GM21390 (cell line): ENCODE data around the gene XIRP2.

ENCODE experiments used
- ATAC-seq: cut with Tn5 transposase; IDR thresholded peaks from one replicate; pipeline ENCODE4 v1.9.1; 2021; ENCODE audit not compliant: unreplicated experiment

Gene XIRP2

GRCh38 chr2:166888180-166888579, at the start of gene XIRP2:
Gene XIRP2, plus strand, starts transcription at chr2:166888480. Its CDS starts 15,003 bp downstream, at chr2:166903483.
- ATAC-seq: no peak

GRCh38 chr2:166841152-166841551, 47.1 kb upstream of the XIRP2 start:
- no peak for ATAC-seq

- ATAC-seq: no peak
These were observed 46.6 kb upstream of the XIRP2 start for GRCh38 chr2:166841679-166842078.

DNA sequence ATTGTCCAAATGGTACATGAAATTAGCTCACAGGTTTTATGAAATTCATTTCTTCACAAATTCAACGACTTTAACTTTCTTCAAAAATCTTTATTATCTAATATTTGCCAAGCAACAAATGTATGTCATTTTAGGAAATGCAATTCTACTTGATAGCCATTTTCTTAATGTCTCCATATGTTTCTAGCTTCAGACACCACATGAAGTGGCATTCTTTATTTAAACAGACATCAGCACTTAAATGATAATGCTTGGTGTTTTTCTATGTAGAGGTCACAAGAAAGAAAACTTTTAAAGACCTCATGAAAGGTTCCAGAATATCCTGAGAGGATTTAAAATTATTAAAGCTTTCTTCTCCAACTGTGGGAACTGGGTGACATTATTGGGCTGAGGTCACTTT, 44.2 kb upstream of the XIRP2 start:
- no peak for ATAC-seq

GRCh38 chr2:166862468-166863132, 25.7 kb upstream of the XIRP2 start:
- no peak for ATAC-seq

- no peak for ATAC-seq
These were observed 20.3 kb upstream of the XIRP2 start for GRCh38 chr2:166867874-166868514.

- ATAC-seq: no peak
These were observed 17.9 kb upstream of the XIRP2 start for GRCh38 chr2:166870346-166870745.

- ATAC-seq: no peak
These were observed 7.1 kb upstream of the XIRP2 start for GRCh38 chr2:166881177-166881576.

DNA sequence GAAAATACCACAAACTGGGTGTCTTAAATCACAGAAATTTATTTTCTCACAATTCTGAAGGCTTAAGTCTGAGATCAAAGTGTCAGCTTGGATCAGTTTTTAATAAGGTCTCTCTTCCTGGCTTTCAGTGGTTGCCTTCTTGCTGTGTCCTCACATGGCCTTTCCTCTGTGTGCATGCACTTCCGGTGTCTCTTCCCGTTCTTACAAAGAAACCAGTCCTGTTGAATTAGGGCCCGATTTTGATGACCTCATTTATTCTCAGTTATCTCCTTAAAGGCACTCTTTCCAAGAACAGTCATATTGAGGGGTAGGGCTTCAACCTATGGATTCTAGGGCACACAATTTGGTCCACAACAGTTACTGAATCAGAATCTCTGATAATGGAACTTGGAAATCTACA, 5.4 kb upstream of the XIRP2 start:
- ATAC-seq: no peak

DNA sequence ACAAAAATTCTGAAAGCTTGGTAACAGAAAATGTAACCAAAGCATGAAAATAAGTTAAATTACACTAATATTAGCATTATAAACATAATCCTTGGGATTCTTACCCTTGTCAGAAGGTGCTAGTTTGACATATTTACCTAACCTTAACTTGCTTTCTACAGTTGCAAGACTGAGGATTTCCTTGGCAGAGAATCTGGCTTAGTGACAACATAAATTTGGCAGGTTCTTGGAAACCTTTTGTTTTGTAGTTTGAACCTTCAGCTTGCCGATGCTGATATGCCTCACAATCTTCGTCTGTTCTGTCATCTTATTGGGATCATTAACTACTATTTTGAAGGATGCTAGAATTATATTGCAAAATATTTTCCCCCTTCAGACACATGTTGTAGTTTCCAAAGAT, 3.4 kb downstream of the XIRP2 start:
- ATAC-seq: no peak

GRCh38 chr2:166892397-166892796, 4.1 kb downstream of the XIRP2 start:
- no peak for ATAC-seq

- ATAC-seq: no peak
These were observed 7.0 kb downstream of the XIRP2 start for GRCh38 chr2:166895243-166895642.

DNA sequence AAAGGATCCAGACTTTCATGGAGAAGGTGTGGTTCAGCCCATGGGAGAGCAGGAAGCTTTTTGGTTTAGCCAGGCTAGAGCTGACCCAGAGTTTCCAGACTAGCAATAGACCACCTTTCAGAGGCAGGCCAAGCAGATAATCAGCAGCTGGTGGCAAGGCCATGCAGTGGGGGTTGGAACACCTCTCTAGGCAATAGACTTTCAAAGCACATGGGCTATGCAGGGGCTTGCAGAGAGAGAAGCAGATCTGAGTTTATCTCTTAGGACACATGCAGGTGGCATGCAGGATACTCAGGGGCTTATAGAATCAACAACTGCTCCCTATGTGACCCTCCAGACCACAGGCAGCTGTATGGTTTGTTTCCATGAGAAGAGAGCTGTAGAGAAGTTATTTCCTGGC, 9.4 kb downstream of the XIRP2 start:
- ATAC-seq: no peak

GRCh38 chr2:166899676-166900075, 11.4 kb downstream of the XIRP2 start:
- ATAC-seq: no peak

- no peak for ATAC-seq
These were observed 12.4 kb downstream of the XIRP2 start for GRCh38 chr2:166900700-166901099.

DNA sequence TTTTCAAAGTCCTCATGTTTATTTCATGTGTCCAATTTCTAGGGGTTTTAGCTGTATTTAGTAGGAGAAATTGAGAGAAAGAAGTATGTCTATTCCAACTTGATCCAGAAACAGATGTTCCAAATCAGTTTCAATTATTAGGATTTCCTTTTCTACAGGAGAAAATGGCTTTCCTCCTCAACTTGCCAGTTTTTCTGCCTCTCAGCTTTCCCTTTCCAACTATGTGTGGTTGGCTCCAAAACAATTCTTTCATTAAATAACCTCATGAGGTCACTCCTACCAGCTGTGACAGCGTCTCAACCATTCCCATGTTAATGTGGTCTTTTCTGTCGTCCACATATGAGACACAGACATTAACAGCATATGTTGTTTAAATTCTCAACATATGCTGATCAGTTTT, 13.1 kb downstream of the XIRP2 start:
- ATAC-seq: no peak

DNA sequence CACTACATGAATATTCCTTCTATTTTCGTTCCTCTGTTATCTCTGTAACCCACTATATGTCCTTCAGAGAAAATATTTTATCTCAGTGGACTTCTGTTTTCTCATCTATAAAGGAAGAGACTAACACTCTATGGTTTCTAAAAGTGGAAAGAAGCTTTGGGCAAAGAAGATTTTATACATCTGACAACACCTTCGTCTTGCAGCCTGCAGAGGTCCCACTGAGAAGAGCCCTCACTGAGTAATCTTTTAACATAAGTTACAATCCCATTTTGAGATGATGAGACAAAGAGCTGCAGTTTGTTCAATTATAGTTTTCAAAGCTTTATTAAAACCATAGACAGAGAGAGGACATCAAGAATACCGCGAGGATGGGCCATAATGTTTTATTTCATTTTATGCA, 28.7 kb downstream of the XIRP2 start:
- ATAC-seq: no peak

GRCh38 chr2:166917415-166917814, 29.1 kb downstream of the XIRP2 start:
- no peak for ATAC-seq

DNA sequence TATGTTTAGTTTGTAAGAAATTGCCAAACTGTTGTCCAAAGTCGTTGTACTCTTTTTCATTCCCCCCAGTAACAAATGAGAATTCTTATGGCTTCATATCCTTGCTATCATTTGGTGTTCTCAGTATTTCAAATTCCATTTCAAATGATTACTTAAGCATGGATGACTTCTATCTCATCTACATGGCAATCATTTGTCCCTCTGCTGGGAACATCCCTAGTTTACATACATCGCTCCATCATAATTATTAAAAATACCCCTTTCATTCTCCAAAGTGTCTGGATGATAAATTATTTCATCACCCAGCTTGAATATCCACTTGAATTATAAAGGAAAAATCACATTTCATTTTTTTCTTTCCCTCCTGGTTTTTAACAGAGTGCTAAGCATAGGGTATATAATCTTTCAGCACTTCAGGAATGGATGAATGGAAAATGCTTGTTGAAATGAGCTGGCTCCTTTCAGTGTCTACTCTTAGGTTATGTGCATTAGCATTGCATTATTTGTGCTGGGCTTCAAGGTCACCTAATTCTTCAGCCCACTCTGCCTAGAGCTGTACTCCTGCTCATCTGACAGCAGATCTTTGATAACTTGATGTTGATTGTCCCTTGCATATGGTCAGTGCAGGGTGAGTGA, 33.1 kb downstream of the XIRP2 start:
- ATAC-seq: no peak

DNA sequence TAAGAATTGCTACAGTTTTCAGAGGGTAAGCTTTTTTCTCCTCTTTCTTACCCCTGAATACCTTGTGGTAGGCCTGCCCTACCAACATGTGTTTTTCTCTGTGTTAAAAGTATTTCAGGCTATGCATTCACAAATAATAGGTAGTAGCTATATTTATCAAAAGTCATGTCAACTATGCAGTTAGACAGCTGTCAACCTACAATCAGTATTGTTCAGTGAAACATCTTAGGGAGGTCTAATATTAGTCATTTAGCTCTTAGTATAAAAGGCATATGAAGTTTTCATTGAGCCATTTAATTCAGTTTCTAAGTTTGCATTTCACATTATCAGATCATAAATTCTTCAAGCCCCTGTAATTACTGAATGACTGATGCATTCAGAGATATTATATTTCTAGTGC, 36.7 kb downstream of the XIRP2 start:
- no peak for ATAC-seq

GRCh38 chr2:166926657-166927056, 38.4 kb downstream of the XIRP2 start:
- ATAC-seq: no peak

DNA sequence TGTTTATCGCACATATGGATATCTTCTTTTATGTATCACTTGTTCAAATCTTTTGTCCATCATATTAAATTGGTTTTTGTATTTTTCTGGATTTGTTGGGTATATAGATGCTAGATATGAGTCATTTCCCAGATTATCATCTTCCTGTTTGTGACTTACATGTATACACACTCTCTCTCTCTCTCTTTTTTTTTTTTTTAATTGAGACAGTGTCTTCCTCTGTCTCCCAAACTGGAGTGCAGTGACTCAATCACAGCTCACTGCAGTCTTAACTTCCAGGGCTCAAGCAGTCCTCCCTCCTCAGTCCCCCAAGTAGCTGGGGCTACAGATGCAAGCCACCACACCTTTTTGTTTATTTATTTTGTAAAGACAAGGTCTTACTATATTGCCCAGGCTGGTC, 43.8 kb downstream of the XIRP2 start:
- ATAC-seq: no peak
